Gastroesophageal sphincter (tissue), 4 donors: ENCODE data around the gene SERGEF. TPM values are rescaled to one million over a fixed set of nuclear protein-coding genes. Genes with fewer than 3 reads are reported as not detected.
"Not testable (repeated sequence)": the region's sequence is repeated elsewhere in the genome, so short reads cannot be mapped to it uniquely, and the experiment has no call there.

Experiments used
- ATAC-seq: fragments of 150-250 bp; one replicate; pipeline ENCODE4 v1.9.1; 2016; ENCODE audit warnings: mild to moderate bottlenecking, moderate library complexity
- H3K27ac ChIP-seq, 4 donors: fragments of 200-600 bp; sonication (generic) in 3 of 4; 1 replicate in 3 of 4; 2 replicates in 1 of 4; pipeline ENCODE4 v1.5.1; 2016 to 2019
- H3K27me3 ChIP-seq: fragments of 200-600 bp; sonication (generic); one replicate; pipeline ENCODE4 v1.5.1; 2019
- H3K36me3 ChIP-seq, 2 donors: fragments of 200-600 bp; sonication (generic); one replicate each; pipeline ENCODE4 v1.5.1; 2019; ENCODE audit warnings: control low read depth in 1 of 2
- H3K4me1 ChIP-seq, 3 donors: fragments of 200-600 bp; sonication (generic); 1 replicate in 2 of 3; 2 replicates in 1 of 3; pipeline ENCODE4 v1.5.1; 2016 to 2019; ENCODE audit warnings: control low read depth in 2 of 3
- H3K4me3 ChIP-seq, 2 donors: fragments of 200-600 bp; sonication (generic); one replicate each; pipeline ENCODE4 v1.5.1; 2019; ENCODE audit warnings: mild to moderate bottlenecking in 1 of 2, moderate library complexity in 1 of 2
- H3K9me3 ChIP-seq, 3 donors: fragments of 200-600 bp; sonication (generic); one replicate each; pipeline ENCODE4 v1.5.1; 2017 to 2019; ENCODE audit warnings: control low read depth in 2 of 3
- CTCF ChIP-seq, 4 experiments: fragments of 200-600 bp in 2 of 4; fragments of 450-650 bp in 2 of 4; sonication (generic) in 1 of 4; IDR thresholded peaks; one replicate each; pipeline ENCODE4 v1.5.1; 2017 to 2019; ENCODE audit warnings: antibody characterized with exemption in 4 of 4, mild to moderate bottlenecking in 2 of 4, moderate library complexity in 2 of 4
- EP300 ChIP-seq: sonication (generic); formaldehyde crosslinking; IDR thresholded peaks from one replicate; pipeline ENCODE4 v1.6.1; 2017; ENCODE audit warnings: antibody characterized with exemption, mild to moderate bottlenecking
- POLR2A ChIP-seq, 2 donors: fragments of 450-650 bp; IDR thresholded peaks; one replicate each; pipeline ENCODE4 v1.6.1; 2017; ENCODE audit warnings: antibody characterized with exemption in 2 of 2, mild to moderate bottlenecking in 2 of 2, moderate library complexity in 1 of 2
- POLR2AphosphoS5 ChIP-seq: sonication (generic); formaldehyde crosslinking; IDR thresholded peaks from one replicate; pipeline ENCODE4 v1.6.1; 2017; ENCODE audit warnings: antibody characterized with exemption
- WGBS, 2 donors: methylation state at CpG; one replicate each; pipeline ENCODE4 v1.1.5; 2018; ENCODE audit warnings: low coverage in 1 of 2; 5-methylcytosine and 5-hydroxymethylcytosine counted together
- total RNA-seq, 4 donors: library from RNA; depleted of rRNA; stranded (reverse); fragments of >200 nt; gene quantifications; one replicate each; pipeline ENCODE4 v1.1.0, GENCODE V29; 2016

SERGEF gene
- total RNA-seq, 4 donors from 2014 or later, result 35.5 to 42.5 (median 36.3) TPM

- no peak overlapping the region for H3K27ac ChIP-seq
- no peak for ATAC-seq
- H3K36me3 ChIP-seq, result peaks cover 0 to 17% of the 10 kb centered on the region in 2 donors
- no peaks in the 10 kb centered on the region for H3K4me1 ChIP-seq
- no peak overlapping the region for H3K4me3 ChIP-seq
- no peaks in the 10 kb centered on the region for H3K9me3 ChIP-seq
- 80 to 86% methylated on average over 2 of the region's 2 CpGs for WGBS, 2 donors
- no peak for TF ChIP-seq EP300
- TF ChIP-seq POLR2A (IDR thresholded peaks at IDR 0.05), result no peak
- no peak for TF ChIP-seq POLR2AphosphoS5
- TF ChIP-seq CTCF (IDR thresholded peaks at IDR 0.05), result no peak
- no peaks in the 10 kb centered on the region for H3K27me3 ChIP-seq
Measured at GRCh38 chr11:17878743-17879142, 134.1 kb downstream of the SERGEF start.

- no peaks in the 10 kb centered on the region for H3K27me3 ChIP-seq
- ATAC-seq, result no peak
- TF ChIP-seq POLR2AphosphoS5, result no peak
- no peak for TF ChIP-seq EP300
- no peak for TF ChIP-seq POLR2A (IDR thresholded peaks at IDR 0.05)
- no peak for TF ChIP-seq CTCF (IDR thresholded peaks at IDR 0.05)
- H3K4me1 ChIP-seq, result no peaks in the 10 kb centered on the region
- WGBS, 2 donors, result 90 to 100% methylated on average over 3 of the region's 3 CpGs
- H3K4me3 ChIP-seq, result no peak overlapping the region
- no peaks in the 10 kb centered on the region for H3K9me3 ChIP-seq
- H3K27ac ChIP-seq, result no peak overlapping the region
- H3K36me3 ChIP-seq, result peaks cover 0 to 26% of the 10 kb centered on the region in 2 donors
Measured at GRCh38 chr11:17877886-17878285, 135.0 kb downstream of the SERGEF start.

- Histone ChIP-seq H3K9me3 (no peaks in the 10 kb centered on the region), H3K4me1 (no peaks in the 10 kb centered on the region), H3K27me3 (no peaks in the 10 kb centered on the region), H3K4me3 (no peak overlapping the region), H3K27ac (no peak overlapping the region), H3K36me3 (peaks cover 0 to 29% of the 10 kb centered on the region in 2 donors)
- no peak for TF ChIP-seq EP300
- no peak for TF ChIP-seq POLR2A (IDR thresholded peaks at IDR 0.05)
- TF ChIP-seq CTCF (IDR thresholded peaks at IDR 0.05), result no peak
- no peak for TF ChIP-seq POLR2AphosphoS5
- 90 to 100% methylated on average over 2 of the region's 3 CpGs for WGBS, 2 donors
- ATAC-seq, result no peak
Measured at GRCh38 chr11:17876827-17877226, 136.0 kb downstream of the SERGEF start.

GRCh38 chr11:17875891-17876290 lies 137.0 kb downstream of the SERGEF start:
- no peak overlapping the region for H3K4me3 ChIP-seq
- H3K27me3 ChIP-seq, result no peaks in the 10 kb centered on the region
- no peak overlapping the region for H3K27ac ChIP-seq
- TF ChIP-seq POLR2AphosphoS5, result no peak
- TF ChIP-seq EP300, result no peak
- TF ChIP-seq POLR2A (IDR thresholded peaks at IDR 0.05), result no peak
- TF ChIP-seq CTCF (IDR thresholded peaks at IDR 0.05), result no peak
- H3K36me3 ChIP-seq, result peaks cover 0 to 29% of the 10 kb centered on the region in 2 donors
- ATAC-seq, result no peak
- no peaks in the 10 kb centered on the region for H3K9me3 ChIP-seq
- H3K4me1 ChIP-seq, result no peaks in the 10 kb centered on the region

GRCh38 chr11:17873586-17873985 lies 139.3 kb downstream of the SERGEF start:
- H3K27me3 ChIP-seq, result no peaks in the 10 kb centered on the region
- H3K9me3 ChIP-seq, result no peaks in the 10 kb centered on the region
- TF ChIP-seq POLR2A (IDR thresholded peaks at IDR 0.05) (no peak), EP300 (no peak), CTCF (IDR thresholded peaks at IDR 0.05) (no peak), POLR2AphosphoS5 (no peak)
- peaks cover 0 to 35% of the 10 kb centered on the region in 2 donors for H3K36me3 ChIP-seq
- 60 to 80% methylated on average over 1 to 2 of the region's 2 CpGs for WGBS, 2 donors
- no peaks in the 10 kb centered on the region for H3K4me1 ChIP-seq
- no peak overlapping the region for H3K4me3 ChIP-seq
- H3K27ac ChIP-seq, result no peak overlapping the region
- no peak for ATAC-seq

GRCh38 chr11:17868398-17868797 lies 144.4 kb downstream of the SERGEF start:
- H3K27ac ChIP-seq, H3K4me1 ChIP-seq, H3K4me3 ChIP-seq, ATAC-seq, H3K27me3 ChIP-seq, H3K9me3 ChIP-seq: not testable (repeated sequence)
- H3K36me3 ChIP-seq, result peaks cover 0 to 22% of the 10 kb centered on the region in 2 donors
- WGBS, 2 donors, result 96 to 100% methylated on average over 1 to 2 of the region's 3 CpGs
